HG02885 (cell line): ENCODE data around the gene MX2.
A peak's percentile ranks its signal among the peaks of the same experiment; 100 is the strongest.
"Not testable (repeated sequence)": the region's sequence is repeated elsewhere in the genome, so short reads cannot be mapped to it uniquely, and the experiment has no call there.

Source experiments
- ATAC-seq: cut with Tn5 transposase; IDR thresholded peaks from one replicate; pipeline ENCODE4 v1.9.1; 2021; ENCODE audit warnings: mild to moderate bottlenecking; ENCODE audit not compliant: unreplicated experiment, poor library complexity

Gene MX2

GRCh38 chr21:41333752-41334151 is 28.1 kb upstream of the MX2 start:
- no peak for ATAC-seq

GRCh38 chr21:41337515-41337914 is 24.3 kb upstream of the MX2 start:
- ATAC-seq: no peak

GRCh38 chr21:41338455-41338854 is 23.4 kb upstream of the MX2 start:
- no peak for ATAC-seq

GRCh38 chr21:41342035-41342434 is 19.8 kb upstream of the MX2 start:
- no peak for ATAC-seq

- ATAC-seq: no peak
Observed at GRCh38 chr21:41344146-41344545, 17.7 kb upstream of the MX2 start.

- ATAC-seq: no peak
Observed at GRCh38 chr21:41345356-41345755, 16.5 kb upstream of the MX2 start.

- no peak for ATAC-seq
Observed at GRCh38 chr21:41345934-41346685, 15.7 kb upstream of the MX2 start.

GRCh38 chr21:41346758-41347157 is 15.1 kb upstream of the MX2 start:
- ATAC-seq: no peak

- no peak for ATAC-seq
Observed at GRCh38 chr21:41348434-41348833, 13.4 kb upstream of the MX2 start.

GRCh38 chr21:41349126-41349525 is 12.7 kb upstream of the MX2 start:
- ATAC-seq: no peak

- ATAC-seq: no peak
Observed at GRCh38 chr21:41349619-41350390, 12.0 kb upstream of the MX2 start.

GRCh38 chr21:41350436-41351155 is 11.2 kb upstream of the MX2 start:
- ATAC-seq: no peak

- ATAC-seq: no peak
Observed at GRCh38 chr21:41357546-41357945, 4.3 kb upstream of the MX2 start.

GRCh38 chr21:41358193-41359166 is 3.3 kb upstream of the MX2 start:
- no peak for ATAC-seq

GRCh38 chr21:41359286-41359685 is 2.5 kb upstream of the MX2 start:
- ATAC-seq: no peak

GRCh38 chr21:41359754-41360071 is 2.1 kb upstream of the MX2 start:
- not testable (repeated sequence) for ATAC-seq

GRCh38 chr21:41360072-41360821 is 1.6 kb upstream of the MX2 start:
- ATAC-seq: no peak

- peak; percentile 18 for ATAC-seq
Observed at GRCh38 chr21:41361053-41361785, 608 bp upstream of the MX2 start.
